Activated CD4-positive, alpha-beta T cell treated with anti-CD3 and anti-CD28 coated beads for 24 hours (primary cell): ENCODE results near the gene ADAM23.

Source experiments
- DNase-seq, 2 donors: peaks; one replicate each; pipeline ENCODE4 v3.0.0-alpha.2; 2020; ENCODE audit warnings: low read depth in 2 of 2

The ADAM23 gene

GRCh38 chr2:206641226-206641625, 197.9 kb downstream of the ADAM23 start:
- no peak for DNase-seq

DNA sequence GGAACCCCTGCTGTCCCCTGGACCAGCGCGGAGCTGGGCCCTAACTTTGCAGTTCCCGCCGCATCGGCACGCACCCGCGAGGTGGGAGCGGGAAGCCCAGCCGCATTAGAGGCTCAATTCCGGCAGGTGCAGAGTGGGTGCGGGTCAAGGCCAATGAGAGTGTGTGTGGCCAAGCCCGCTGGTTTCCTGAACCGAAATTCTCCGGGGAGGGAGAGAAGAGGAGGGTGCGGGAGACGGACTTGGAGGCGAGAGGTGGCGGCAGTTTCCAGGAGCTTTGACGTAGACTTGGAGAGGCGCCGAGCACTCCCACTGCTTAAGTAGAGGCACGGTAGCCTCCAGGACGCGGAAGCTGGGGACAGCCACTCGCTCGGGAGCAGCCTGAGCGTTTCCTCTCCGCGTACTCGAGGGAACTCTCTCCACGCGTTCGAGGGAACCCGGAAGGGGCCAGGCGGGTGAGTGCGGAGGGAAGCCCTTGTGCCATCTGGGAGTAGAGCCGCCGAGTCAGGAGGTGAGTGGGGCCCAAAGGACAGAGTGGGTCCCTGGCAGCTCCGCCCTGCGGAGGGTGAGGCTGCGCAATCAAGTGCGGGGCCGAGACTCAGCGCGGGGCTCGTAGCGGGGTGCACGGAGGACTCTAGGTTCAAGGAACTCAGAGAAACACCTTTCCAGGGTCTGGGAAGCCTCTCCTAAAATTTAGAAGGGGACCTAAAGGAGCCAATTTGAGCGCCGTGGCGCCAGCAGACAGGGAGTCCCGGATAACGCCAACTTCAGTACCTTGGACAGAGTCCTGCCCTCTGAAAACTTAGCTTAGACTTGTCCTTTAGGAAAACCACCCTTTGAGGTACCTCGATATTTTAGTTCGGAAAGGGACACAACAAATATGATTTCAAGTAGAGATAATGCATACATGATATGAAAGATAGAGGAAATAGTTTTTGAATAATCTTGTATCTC, 199.0 kb downstream of the ADAM23 start, which contains the start of gene FAM237A:
Gene FAM237A, plus strand, starts transcription at position 413 of the 951 bp plus-strand sequence. CDS start 1,750 bp downstream, outside the sequence.
- peak; percentile 1 to 18 for DNase-seq

GRCh38 chr2:206647985-206648384, 204.7 kb downstream of the ADAM23 start:
- no peak for DNase-seq

GRCh38 chr2:206657087-206657486, 213.8 kb downstream of the ADAM23 start:
- DNase-seq, result no peak

- DNase-seq, result no peak
Observed at GRCh38 chr2:206665251-206665650, 221.9 kb downstream of the ADAM23 start.
